SU-DHL-6 (cell line): Measurements from ENCODE around the gene POMT2.

ENCODE experiments used
- H2AFZ ChIP-seq: fragments of 200-600 bp; sonication (generic); 2 replicates; pipeline ENCODE4 v1.6.1; 2014; ENCODE audit warnings: low read depth, mild to moderate bottlenecking, moderate library complexity, mixed read lengths, antibody characterized with exemption, low read length; ENCODE audit not compliant: severe bottlenecking
- H3F3A ChIP-seq: fragments of 200-600 bp; shearing (Covaris generic); 2 replicates; pipeline ENCODE4 v1.6.0; 2016; ENCODE audit warnings: antibody characterized with exemption, mild to moderate bottlenecking; ENCODE audit not compliant: insufficient read depth
- H3K27ac ChIP-seq: fragments of 200-600 bp; sonication (generic); 2 replicates; pipeline ENCODE4 v1.5.1; 2016; ENCODE audit warnings: low read depth, mild to moderate bottlenecking, low read length, moderate library complexity, mixed read lengths
- H3K27me3 ChIP-seq: fragments of 200-600 bp; sonication (generic), shearing (Covaris generic); 2 replicates; pipeline ENCODE4 v1.6.0; 2014; ENCODE audit warnings: mild to moderate bottlenecking, low read length
- H3K36me3 ChIP-seq: fragments of 200-600 bp; sonication (generic); 2 replicates; pipeline ENCODE4 v1.6.1; 2014; ENCODE audit warnings: mild to moderate bottlenecking, low read length, mixed read lengths
- H3K4me2 ChIP-seq: fragments of 300-600, 200-600 bp; shearing (Covaris generic), sonication (generic); 2 replicates; pipeline ENCODE4 v1.6.0; 2014; ENCODE audit warnings: low read length, low read depth, mild to moderate bottlenecking; ENCODE audit not compliant: poor library complexity, severe bottlenecking
- H3K4me3 ChIP-seq: fragments of 200-600 bp; sonication (generic); 2 replicates; pipeline ENCODE4 v1.5.1; 2014; ENCODE audit warnings: antibody characterized with exemption, low read length, mild to moderate bottlenecking, mixed read lengths; ENCODE audit not compliant: insufficient read depth, poor library complexity, severe bottlenecking
- H3K79me2 ChIP-seq: fragments of 200-600 bp; sonication (generic); 2 replicates; pipeline ENCODE4 v1.6.1; 2014; ENCODE audit warnings: mild to moderate bottlenecking, low read length, moderate library complexity; ENCODE audit not compliant: insufficient read depth
- H3K9ac ChIP-seq: fragments of 200-600 bp; sonication (generic); 2 replicates; pipeline ENCODE4 v1.7.0; 2014; ENCODE audit warnings: mild to moderate bottlenecking, low read length
- H3K9me2 ChIP-seq: fragments of 200-600 bp; sonication (generic); replicated peaks from 2 replicates; pipeline ENCODE4 v1.6.1; 2014; ENCODE audit warnings: low read length; ENCODE audit not compliant: insufficient read depth
- H3K9me3 ChIP-seq: fragments of 200-600 bp; sonication (generic); 2 replicates; pipeline ENCODE4 v1.6.1; 2014; ENCODE audit warnings: low read length, mixed read lengths; ENCODE audit not compliant: insufficient read depth
- H4K20me1 ChIP-seq: fragments of 200-600 bp; sonication (generic); 2 replicates; pipeline ENCODE4 v1.6.1; 2014; ENCODE audit warnings: low read depth, mild to moderate bottlenecking, antibody characterized with exemption, low read length, moderate library complexity, mixed read lengths
- EZH2phosphoT487 ChIP-seq: fragments of 200-600 bp; sonication (generic), shearing (Covaris generic); conservative IDR thresholded peaks from 2 replicates; pipeline ENCODE4 v1.6.1; 2018; ENCODE audit warnings: mild to moderate bottlenecking, antibody characterized with exemption, low read length, moderate library complexity, mixed read lengths
- TF ChIP-seq, protein P1 (sequence below): fragments of 200-600 bp; sonication (generic); IDR thresholded peaks from one replicate; pipeline ENCODE4 v1.5.1; 2017; ENCODE audit warnings: antibody characterized with exemption, mild to moderate bottlenecking, low read length, moderate library complexity; ENCODE audit not compliant: insufficient read depth, poor library complexity, severe bottlenecking

POMT2 gene

DNA sequence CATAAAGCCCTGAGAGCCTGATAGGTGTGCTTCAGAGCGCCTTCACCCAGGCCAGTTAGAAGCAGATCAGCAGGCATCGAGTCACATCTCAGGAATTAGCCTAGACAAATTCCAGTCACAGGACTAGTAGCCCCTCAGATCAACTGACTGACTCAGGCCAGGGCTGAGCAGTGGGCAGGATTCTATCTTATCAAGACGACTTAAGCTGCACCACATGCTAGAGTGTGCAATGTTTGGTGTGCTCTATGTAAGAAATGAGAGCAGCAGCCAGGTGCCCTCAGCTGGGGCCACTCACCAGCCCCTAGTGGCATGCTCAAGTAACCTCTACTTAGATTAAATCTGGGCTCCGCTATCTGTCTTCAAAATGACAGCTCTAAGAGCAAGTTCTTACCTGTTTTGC lies 30.0 kb downstream of the POMT2 start:
- Histone ChIP-seq H3K9me2 (no peaks in the 10 kb centered on the region), H3F3A (no peaks in the 10 kb centered on the region), H3K9me3 (no peaks in the 10 kb centered on the region), H3K36me3 (0 out of 2 replicates have a peak, but pooled peaks cover 3% of the 10 kb centered on the region), H3K4me3 (no peak overlapping the region), H2AFZ (no peak overlapping the region), H3K27ac (no peak overlapping the region), H4K20me1 (no peaks in the 10 kb centered on the region), H3K27me3 (no peaks in the 10 kb centered on the region), H3K79me2 (no peaks in the 10 kb centered on the region), H3K4me2 (no peak overlapping the region), H3K9ac (no peak overlapping the region)
- TF ChIP-seq, protein P1, sequence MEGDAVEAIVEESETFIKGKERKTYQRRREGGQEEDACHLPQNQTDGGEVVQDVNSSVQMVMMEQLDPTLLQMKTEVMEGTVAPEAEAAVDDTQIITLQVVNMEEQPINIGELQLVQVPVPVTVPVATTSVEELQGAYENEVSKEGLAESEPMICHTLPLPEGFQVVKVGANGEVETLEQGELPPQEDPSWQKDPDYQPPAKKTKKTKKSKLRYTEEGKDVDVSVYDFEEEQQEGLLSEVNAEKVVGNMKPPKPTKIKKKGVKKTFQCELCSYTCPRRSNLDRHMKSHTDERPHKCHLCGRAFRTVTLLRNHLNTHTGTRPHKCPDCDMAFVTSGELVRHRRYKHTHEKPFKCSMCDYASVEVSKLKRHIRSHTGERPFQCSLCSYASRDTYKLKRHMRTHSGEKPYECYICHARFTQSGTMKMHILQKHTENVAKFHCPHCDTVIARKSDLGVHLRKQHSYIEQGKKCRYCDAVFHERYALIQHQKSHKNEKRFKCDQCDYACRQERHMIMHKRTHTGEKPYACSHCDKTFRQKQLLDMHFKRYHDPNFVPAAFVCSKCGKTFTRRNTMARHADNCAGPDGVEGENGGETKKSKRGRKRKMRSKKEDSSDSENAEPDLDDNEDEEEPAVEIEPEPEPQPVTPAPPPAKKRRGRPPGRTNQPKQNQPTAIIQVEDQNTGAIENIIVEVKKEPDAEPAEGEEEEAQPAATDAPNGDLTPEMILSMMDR: no peak
- TF ChIP-seq EZH2phosphoT487: no peak

DNA sequence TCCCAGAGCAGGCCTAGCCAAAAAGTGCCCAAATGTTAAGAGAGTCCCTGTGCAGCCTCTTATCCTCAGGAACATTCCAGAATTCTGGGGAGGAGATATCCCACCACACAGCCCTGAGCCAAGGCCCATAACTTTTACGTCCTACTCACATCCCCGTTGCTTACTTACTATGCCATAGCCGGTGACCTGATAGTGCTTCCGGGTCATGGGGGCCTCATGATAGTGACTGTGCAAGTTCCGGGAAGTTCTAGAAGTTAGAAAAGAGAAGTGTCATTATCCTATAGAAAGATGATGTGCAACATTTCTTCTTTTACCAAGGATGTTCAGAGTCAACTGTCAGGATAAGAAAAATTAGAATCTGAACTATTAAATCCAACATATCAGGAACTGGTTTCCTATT lies 34.1 kb downstream of the POMT2 start:
- Histone ChIP-seq H3K4me3 (no peak overlapping the region), H2AFZ (no peak overlapping the region), H3K9me3 (no peaks in the 10 kb centered on the region), H3K9ac (no peak overlapping the region), H3K9me2 (no peaks in the 10 kb centered on the region), H3K4me2 (no peak overlapping the region), H3K27me3 (no peaks in the 10 kb centered on the region), H3K27ac (no peak overlapping the region), H4K20me1 (no peaks in the 10 kb centered on the region), H3F3A (no peaks in the 10 kb centered on the region), H3K79me2 (no peaks in the 10 kb centered on the region), H3K36me3 (no peaks in the 10 kb centered on the region)
- TF ChIP-seq EZH2phosphoT487: no peak
- TF ChIP-seq, protein P1: no peak

DNA sequence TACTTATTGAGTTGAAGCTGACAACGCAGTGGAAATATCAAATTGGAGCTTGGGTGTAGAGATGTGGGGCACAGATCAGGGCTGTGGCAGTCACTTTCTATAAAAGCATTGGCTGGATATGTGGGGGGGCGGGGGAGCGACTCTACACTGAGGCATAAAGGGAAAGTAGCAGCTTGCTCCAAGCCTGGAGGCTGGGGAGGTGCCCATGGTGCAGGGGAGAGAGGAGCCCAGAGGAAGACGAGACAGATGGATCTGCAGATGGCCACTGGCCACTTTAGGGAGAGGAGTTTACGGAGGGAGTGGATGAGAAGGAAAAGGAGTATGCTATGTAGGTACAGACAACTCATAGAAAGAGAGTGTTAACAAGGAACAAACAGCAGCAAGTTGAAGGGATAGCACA lies 36.2 kb downstream of the POMT2 start:
- H3K27me3 ChIP-seq: no peaks in the 10 kb centered on the region
- H3K79me2 ChIP-seq: no peaks in the 10 kb centered on the region
- H3K4me2 ChIP-seq: no peak overlapping the region
- no peak overlapping the region for H3K4me3 ChIP-seq
- H3F3A ChIP-seq: no peaks in the 10 kb centered on the region
- no peak overlapping the region for H3K9ac ChIP-seq
- H3K27ac ChIP-seq: no peak overlapping the region
- no peaks in the 10 kb centered on the region for H3K36me3 ChIP-seq
- TF ChIP-seq EZH2phosphoT487: no peak
- TF ChIP-seq, protein P1: no peak
- no peaks in the 10 kb centered on the region for H3K9me3 ChIP-seq
- no peaks in the 10 kb centered on the region for H3K9me2 ChIP-seq
- H2AFZ ChIP-seq: no peak overlapping the region
- no peaks in the 10 kb centered on the region for H4K20me1 ChIP-seq
